ENCODE data around the gene YIPF3. TPM values are rescaled to one million over a fixed set of nuclear protein-coding genes. Genes with fewer than 3 reads are reported as not detected.

The YIPF3 gene
- total RNA-seq, result 62.8 and 68.0 TPM in 2 replicates

GRCh38 chr6:43516697-43517504 lies at the start of gene YIPF3, which contains the start of gene POLR1C:
YIPF3 (minus strand) TSS chr6:43516926; CDS start chr6:43516807, 119 bp downstream.
POLR1C (plus strand) TSS chr6:43517089; CDS start chr6:43517110, 21 bp downstream.

GRCh38 chr6:43509984-43510826 lies 6.5 kb downstream of the YIPF3 start, which contains the start of gene LRRC73:
LRRC73 (minus strand) TSS chr6:43510346; CDS start chr6:43509785, 561 bp downstream.

GRCh38 chr6:43477235-43478007 lies 39.3 kb downstream of the YIPF3 start, which contains the start of gene TJAP1:
TJAP1 (plus strand) TSS chr6:43477570; CDS start chr6:43499002, 21,432 bp downstream.

Small RNA genes within 50 kb of the gene (small RNA-seq; reads per million reads assigned to genes)
- gene RF00426, result not detected
- gene RNU6-1113P, result not detected

Other genes starting within 250 kb of the YIPF3 start
- gene SLC22A7, start 218.7 kb downstream of the YIPF3 start, total RNA-seq, result not detected in 2 replicates
- gene CRIP3, start 208.1 kb downstream of the YIPF3 start, total RNA-seq, result 0.39 TPM in 1 of 2 replicates, not detected in the other
- gene ZNF318, start 147.3 kb downstream of the YIPF3 start, total RNA-seq, result 7.7 and 9.8 TPM in 2 replicates
- gene ABCC10, start 89.4 kb downstream of the YIPF3 start, total RNA-seq, result 23.1 and 30.7 TPM in 2 replicates
- 0.20 TPM in 1 of 2 replicates, not detected in the other for gene DLK2, start 61.4 kb downstream of the YIPF3 start, total RNA-seq
- gene TJAP1, start 39.4 kb downstream of the YIPF3 start, total RNA-seq, result 13.6 and 15.6 TPM in 2 replicates
- 0.37 and 1.4 TPM in 2 replicates for gene LRRC73, start 6.6 kb downstream of the YIPF3 start, total RNA-seq
- 47.5 and 51.8 TPM in 2 replicates for gene POLR1C, start 163 bp upstream of the YIPF3 start, total RNA-seq
- gene XPO5, start 59.1 kb upstream of the YIPF3 start, total RNA-seq, result 33.4 and 53.6 TPM in 2 replicates
- gene POLH, start 59.3 kb upstream of the YIPF3 start, total RNA-seq, result 22.4 and 30.1 TPM in 2 replicates
- gene GTPBP2, start 112.3 kb upstream of the YIPF3 start, total RNA-seq, result 35.6 and 50.0 TPM in 2 replicates
- gene MAD2L1BP, start 118.9 kb upstream of the YIPF3 start, total RNA-seq, result 16.0 and 26.1 TPM in 2 replicates
- gene RSPH9, start 128.1 kb upstream of the YIPF3 start, total RNA-seq, result 0.39 and 0.73 TPM in 2 replicates
- gene MRPS18A, start 170.9 kb upstream of the YIPF3 start, total RNA-seq, result 34.6 and 35.6 TPM in 2 replicates

All from subcutaneous preadipocyte (primary cell).